Keratinocyte (primary cell): ENCODE data around the gene CA7.

Experiments
- CTCF ChIP-seq, 3 experiments: IDR thresholded peaks in 1 of 3; conservative IDR thresholded peaks in 1 of 3; optimal IDR thresholded peaks in 1 of 3; 2 replicates in 2 of 3; 3 replicates in 1 of 3; pipeline versions ENCODE3 to v1.5.1; 2011; ENCODE audit warnings: low read length in 3 of 3, mild to moderate bottlenecking in 3 of 3, moderate library complexity in 2 of 3, control low read depth in 1 of 3, inconsistent platforms in 1 of 3; ENCODE audit not compliant: insufficient read depth in 2 of 3; ENCODE audit errors: extremely low read depth in 1 of 3
- EZH2 ChIP-seq: IDR thresholded peaks from one replicate; pipeline ENCODE4 v1.6.1; 2012; ENCODE audit warnings: inconsistent platforms, mild to moderate bottlenecking, low read length, moderate library complexity

DNA sequence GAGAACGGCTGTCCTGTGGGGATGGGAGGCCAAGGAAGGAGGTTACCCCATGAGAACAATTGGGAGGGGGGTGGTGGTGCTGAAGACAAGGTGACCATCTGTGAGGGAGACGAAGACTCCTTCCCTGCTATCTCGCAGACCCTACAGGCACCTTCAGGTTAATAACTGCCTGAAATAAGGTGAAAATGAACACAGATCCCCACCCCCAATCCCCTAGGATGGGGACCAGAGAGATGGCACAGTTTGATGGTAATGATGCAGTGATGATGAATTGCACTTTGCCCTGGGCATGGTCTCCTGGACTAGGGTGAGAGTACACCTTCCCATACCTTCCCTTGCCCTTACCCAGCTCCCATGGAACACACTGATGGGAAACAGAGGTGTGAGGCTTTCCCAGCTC, 12.0 kb upstream of the CA7 start:
- TF ChIP-seq CTCF (optimal IDR thresholded peaks at IDR 0.05 in 1 of 3, IDR thresholded peaks at IDR 0.05 in 1 of 3, conservative IDR thresholded peaks at IDR 0.05 in 1 of 3; ENCODE audit: extremely low read depth in 1 of 3, insufficient read depth in 2 of 3, low read length in 3 of 3) (no peak), EZH2 (no peak)
